Trophoblast cell (in vitro differentiated cells and primary cell): Measurements from ENCODE around the gene DNAH14.
"Not testable (repeated sequence)": the region's sequence is repeated elsewhere in the genome, so short reads cannot be mapped to it uniquely, and the experiment has no call there.

ENCODE experiments used
- DNase-seq, 2 donors: peaks; one replicate each; pipeline ENCODE4 v3.0.0-alpha.2; 2016
- H2AFZ ChIP-seq: 2 replicates; pipeline ENCODE4 v1.6.1; 2013; ENCODE audit warnings: low read length, moderate library complexity, mild to moderate bottlenecking; ENCODE audit not compliant: insufficient read depth, poor library complexity
- H2AK5ac ChIP-seq: 2 replicates; pipeline ENCODE4 v1.6.1; 2013; ENCODE audit warnings: mild to moderate bottlenecking, low read length
- H2BK120ac ChIP-seq: 2 replicates; pipeline ENCODE4 v1.6.1; 2013; ENCODE audit warnings: low read length, mild to moderate bottlenecking, moderate library complexity; ENCODE audit not compliant: insufficient read depth, poor library complexity
- H2BK12ac ChIP-seq: 2 replicates; pipeline ENCODE4 v1.6.1; 2013; ENCODE audit warnings: mild to moderate bottlenecking, low read length, moderate library complexity
- H2BK5ac ChIP-seq: 2 replicates; pipeline ENCODE4 v1.6.1; 2013; ENCODE audit warnings: low read length, low read depth, moderate library complexity, mild to moderate bottlenecking; ENCODE audit not compliant: poor library complexity
- H3K14ac ChIP-seq: 2 replicates; pipeline ENCODE4 v1.6.1; 2013; ENCODE audit warnings: mild to moderate bottlenecking, low read length
- H3K18ac ChIP-seq: 2 replicates; pipeline ENCODE4 v1.6.1; 2013; ENCODE audit warnings: mild to moderate bottlenecking, low read length
- H3K23ac ChIP-seq: 2 replicates; pipeline ENCODE4 v1.6.1; 2013; ENCODE audit warnings: low read length
- H3K27ac ChIP-seq: 2 replicates; pipeline ENCODE4 v1.5.1; 2013; ENCODE audit warnings: low read depth, mild to moderate bottlenecking, inconsistent platforms, low read length, moderate library complexity
- H3K27me3 ChIP-seq: 2 replicates; pipeline ENCODE4 v1.6.1; 2013; ENCODE audit warnings: inconsistent platforms, mild to moderate bottlenecking, low read length, moderate library complexity; ENCODE audit not compliant: insufficient read depth
- H3K36me3 ChIP-seq, 2 experiments: 1 replicate in 1 of 2; 2 replicates in 1 of 2; pipeline ENCODE4 v1.6.1; 2013; ENCODE audit warnings: low read length in 2 of 2, mild to moderate bottlenecking in 2 of 2, moderate library complexity in 1 of 2; ENCODE audit not compliant: insufficient read depth in 2 of 2, control insufficient read depth in 1 of 2
- H3K4ac ChIP-seq: 2 replicates; pipeline ENCODE4 v1.6.1; 2013; ENCODE audit warnings: low read depth, mild to moderate bottlenecking, low read length, moderate library complexity
- H3K4me1 ChIP-seq, 2 experiments: 1 replicate in 1 of 2; 2 replicates in 1 of 2; pipeline ENCODE4 v1.6.1; 2013; ENCODE audit warnings: low read length in 2 of 2, mild to moderate bottlenecking in 2 of 2, moderate library complexity in 1 of 2; ENCODE audit not compliant: insufficient read depth in 2 of 2, control insufficient read depth in 1 of 2
- H3K4me2 ChIP-seq: 2 replicates; pipeline ENCODE4 v1.6.1; 2013; ENCODE audit warnings: inconsistent platforms, mild to moderate bottlenecking, low read length, moderate library complexity
- H3K4me3 ChIP-seq: 2 replicates; pipeline ENCODE4 v1.5.1; 2013; ENCODE audit warnings: mild to moderate bottlenecking, low read depth, low read length, inconsistent platforms
- H3K79me1 ChIP-seq: one replicate; pipeline ENCODE4 v1.6.1; 2013; ENCODE audit warnings: low read length
- H3K79me2 ChIP-seq: 2 replicates; pipeline ENCODE4 v1.6.1; 2013; ENCODE audit warnings: low read length, mild to moderate bottlenecking; ENCODE audit not compliant: control insufficient read depth, insufficient read depth, poor library complexity
- H3K9ac ChIP-seq: 2 replicates; pipeline ENCODE4 v1.6.1; 2013; ENCODE audit warnings: mild to moderate bottlenecking, low read length
- H3K9me3 ChIP-seq: 2 replicates; pipeline ENCODE4 v1.6.1; 2013; ENCODE audit warnings: low read depth, mild to moderate bottlenecking, control low read depth, inconsistent platforms, low read length; ENCODE audit not compliant: insufficient read depth
- H4K12ac ChIP-seq: 2 replicates; pipeline ENCODE4 v1.6.1; 2013; ENCODE audit warnings: low read depth, mild to moderate bottlenecking, low read length, moderate library complexity
- H4K8ac ChIP-seq: 2 replicates; pipeline ENCODE4 v1.6.1; 2013; ENCODE audit warnings: low read depth, mild to moderate bottlenecking, low read length, moderate library complexity
- H4K91ac ChIP-seq: one replicate; pipeline ENCODE4 v1.6.1; 2013; ENCODE audit warnings: low read depth, mild to moderate bottlenecking, low read length, moderate library complexity
- WGBS: extraction: QIAGEN DNeasy Blood & Tissue Kit; methylation state at CpG from one replicate; pipeline ENCODE4 v1.1.7; 2013; ENCODE audit warnings: missing lambda C conversion rate; ENCODE audit not compliant: insufficient read length, insufficient coverage; ENCODE audit errors: extremely low coverage; 5-methylcytosine and 5-hydroxymethylcytosine counted together

Gene DNAH14

GRCh38 chr1:225335098-225335778, 405.8 kb downstream of the DNAH14 start:
- H4K12ac ChIP-seq, DNase-seq, H3K27me3 ChIP-seq, H2AK5ac ChIP-seq, H3K36me3 ChIP-seq, H3K18ac ChIP-seq, H3K79me2 ChIP-seq, H3K4me1 ChIP-seq, H3K79me1 ChIP-seq, H3K4me3 ChIP-seq, H2BK12ac ChIP-seq, H4K8ac ChIP-seq, H4K91ac ChIP-seq, H3K23ac ChIP-seq, H3K14ac ChIP-seq, H3K9me3 ChIP-seq, H2BK120ac ChIP-seq, H3K4ac ChIP-seq, H3K27ac ChIP-seq, H2BK5ac ChIP-seq, H2AFZ ChIP-seq, H3K4me2 ChIP-seq, H3K9ac ChIP-seq: not testable (repeated sequence)
- no CpG with 5 or more reads among the region's 18 CpGs for WGBS

- Histone ChIP-seq H4K12ac (no peak overlapping the region), H3K36me3 (no peaks in the 10 kb centered on the region), H2AK5ac (no peak overlapping the region), H3K18ac (no peak overlapping the region), H3K79me2 (no peaks in the 10 kb centered on the region), H2BK12ac (no peak overlapping the region), H4K91ac (no peak overlapping the region), H3K27ac (no peak overlapping the region), H3K4ac (no peak overlapping the region), H2BK120ac (no peak overlapping the region), H3K14ac (no peak overlapping the region), H3K9me3 (no peaks in the 10 kb centered on the region), H4K8ac (no peak overlapping the region), H3K4me2 (no peak overlapping the region), H3K79me1 (no peaks in the 10 kb centered on the region), H2BK5ac (no peak overlapping the region), H3K4me3 (no peak overlapping the region), H3K23ac (no peak overlapping the region), H3K4me1 (no peaks in the 10 kb centered on the region), H3K27me3 (no peaks in the 10 kb centered on the region), H2AFZ (no peak overlapping the region), H3K9ac (no peak overlapping the region)
- WGBS: no CpG with 5 or more reads among the region's 3 CpGs
- DNase-seq: no peak
These were observed 409.1 kb downstream of the DNAH14 start for GRCh38 chr1:225338545-225338944.

GRCh38 chr1:225341642-225342041, 412.2 kb downstream of the DNAH14 start:
- H3K18ac ChIP-seq: no peak overlapping the region
- H2BK12ac ChIP-seq: no peak overlapping the region
- no peak overlapping the region for H4K12ac ChIP-seq
- H4K91ac ChIP-seq: no peak overlapping the region
- no peak for DNase-seq
- H3K23ac ChIP-seq: no peak overlapping the region
- no peak overlapping the region for H3K4ac ChIP-seq
- no peak overlapping the region for H2AFZ ChIP-seq
- H3K14ac ChIP-seq: no peak overlapping the region
- no CpG with 5 or more reads among the region's 3 CpGs for WGBS
- H3K79me1 ChIP-seq: no peaks in the 10 kb centered on the region
- no peak overlapping the region for H4K8ac ChIP-seq
- H2BK5ac ChIP-seq: no peak overlapping the region
- H3K4me1 ChIP-seq: no peaks in the 10 kb centered on the region
- no peak overlapping the region for H3K4me2 ChIP-seq
- no peak overlapping the region for H3K9ac ChIP-seq
- no peak overlapping the region for H3K27ac ChIP-seq
- no peak overlapping the region for H2AK5ac ChIP-seq
- no peaks in the 10 kb centered on the region for H3K27me3 ChIP-seq
- no peaks in the 10 kb centered on the region for H3K79me2 ChIP-seq
- no peak overlapping the region for H2BK120ac ChIP-seq
- no peaks in the 10 kb centered on the region for H3K36me3 ChIP-seq
- H3K9me3 ChIP-seq: no peaks in the 10 kb centered on the region
- H3K4me3 ChIP-seq: no peak overlapping the region

- Histone ChIP-seq H4K91ac (no peak overlapping the region), H2BK5ac (no peak overlapping the region)
- WGBS: no CpG with 5 or more reads among the region's 7 CpGs
These were observed 413.2 kb downstream of the DNAH14 start for GRCh38 chr1:225342695-225343094.

More at GRCh38 chr1:225342695-225343094, 413.2 kb downstream of the DNAH14 start:
- Histone ChIP-seq H4K12ac (no peak overlapping the region), H3K9ac (no peak overlapping the region), H3K4me3 (no peak overlapping the region), H3K9me3 (no peaks in the 10 kb centered on the region), H3K23ac (no peak overlapping the region), H3K79me1 (no peaks in the 10 kb centered on the region), H3K36me3 (no peaks in the 10 kb centered on the region), H3K27me3 (no peaks in the 10 kb centered on the region), H3K4ac (no peak overlapping the region), H2BK120ac (no peak overlapping the region), H2AK5ac (no peak overlapping the region), H3K4me1 (no peaks in the 10 kb centered on the region), H2AFZ (no peak overlapping the region), H4K8ac (no peak overlapping the region), H3K27ac (no peak overlapping the region), H3K4me2 (no peak overlapping the region), H3K14ac (no peak overlapping the region), H3K79me2 (no peaks in the 10 kb centered on the region), H2BK12ac (no peak overlapping the region), H3K18ac (no peak overlapping the region)
- DNase-seq: no peak
